H1 (cell line): ENCODE results near the gene DPYSL3. TPM values are rescaled to one million over a fixed set of nuclear protein-coding genes. Genes with fewer than 3 reads are reported as not detected.
A peak's percentile ranks its signal among the peaks of the same experiment; 100 is the strongest.

ENCODE experiments used
- CBX5 ChIP-seq: fragments of 300-800, 300-1000 bp; sonication (generic); IDR thresholded peaks from 2 replicates; pipeline ENCODE4 v1.7.1; 2016; ENCODE audit warnings: antibody characterized with exemption, low read length, low read depth
- CTCF ChIP-seq, 3 experiments: IDR thresholded peaks; 1 replicate in 2 of 3; 2 replicates in 1 of 3; pipeline versions ENCODE4 v1.5.1 to v1.6.1; 2011; ENCODE audit warnings: low read length in 3 of 3, mild to moderate bottlenecking in 3 of 3, inconsistent platforms in 2 of 3, low read depth in 1 of 3, moderate library complexity in 1 of 3; ENCODE audit not compliant: insufficient read depth in 1 of 3; ENCODE audit errors: control extremely low read depth in 1 of 3
- EP300 ChIP-seq, 2 experiments: IDR thresholded peaks; 1 replicate in 1 of 2; 2 replicates in 1 of 2; pipeline ENCODE4 v1.6.1; 2011 to 2012; ENCODE audit warnings: low read depth in 2 of 2, low read length in 2 of 2, mild to moderate bottlenecking in 2 of 2, borderline replicate concordance in 1 of 2, inconsistent platforms in 1 of 2, moderate library complexity in 1 of 2
- JUND ChIP-seq: IDR thresholded peaks from 2 replicates; pipeline ENCODE4 v1.6.1; 2011; ENCODE audit warnings: mild to moderate bottlenecking, improper control_type of control experiment, low read length
- NANOG ChIP-seq: IDR thresholded peaks from 2 replicates; pipeline ENCODE4 v1.6.1; 2011; ENCODE audit warnings: low read length, low read depth, mild to moderate bottlenecking, inconsistent platforms; ENCODE audit not compliant: insufficient read depth, poor library complexity, severe bottlenecking
- POLR2AphosphoS5 ChIP-seq: IDR thresholded peaks from 2 replicates; pipeline ENCODE4 v1.6.1; 2011; ENCODE audit warnings: low read depth, low read length
- POU5F1 ChIP-seq: IDR thresholded peaks from 2 replicates; pipeline ENCODE4 v1.6.1; 2011; ENCODE audit warnings: low read depth, mild to moderate bottlenecking, low read length, moderate library complexity
- RBBP5 ChIP-seq: IDR thresholded peaks from 2 replicates; pipeline ENCODE4 v1.7.1; 2012; ENCODE audit warnings: low read depth, mild to moderate bottlenecking, inconsistent platforms, low read length, moderate library complexity, borderline replicate concordance
- SRF ChIP-seq: IDR thresholded peaks from 2 replicates; pipeline ENCODE4 v1.6.1; 2011; ENCODE audit warnings: mild to moderate bottlenecking, low read depth, low read length, moderate library complexity
- SUZ12 ChIP-seq: fragments of 200-600 bp; sonication (generic); IDR thresholded peaks from 2 replicates; pipeline ENCODE4 v1.6.1; 2012; ENCODE audit warnings: mild to moderate bottlenecking, inconsistent platforms, low read length, moderate library complexity, mixed read lengths
- TAF1 ChIP-seq: IDR thresholded peaks from 2 replicates; pipeline ENCODE4 v1.6.1; 2011; ENCODE audit warnings: mild to moderate bottlenecking, low read depth, low read length
- TBP ChIP-seq: IDR thresholded peaks from 2 replicates; pipeline ENCODE4 v1.6.1; 2011; ENCODE audit warnings: low read depth, low read length, improper control_type of control experiment
- YY1 ChIP-seq: IDR thresholded peaks from 2 replicates; pipeline ENCODE4 v1.6.1; 2011; ENCODE audit warnings: low read depth, mild to moderate bottlenecking, low read length
- polyA plus RNA-seq, 7 experiments: library from polyadenylated mRNA; depleted of rRNA in 3 of 7; stranded (reverse) in 5 of 7; unstranded in 2 of 7; fragments of >200 nt in 5 of 7; fragments of 200-250 nt in 2 of 7; gene quantifications; 1 replicate in 5 of 7; 2 replicates in 1 of 7; 4 replicates in 1 of 7; pipeline versions ENCODE4 v1.2.1 to v1.2.3, GENCODE V29; 2011 to 2013; ENCODE audit warnings: missing spikeins in 2 of 7, mixed read lengths in 2 of 7
- total RNA-seq: library from RNA; stranded (reverse); fragmentation: NEBNext Ultra II Directional; extraction: Animal tissue kit (Norgen Biotek cat#: 25700); gene quantifications from 2 replicates; pipeline ENCODE4 v1.2.1, GENCODE V29; 2021

DPYSL3 gene
- total and polyA plus RNA-seq, 2 of the 8 experiments (the other 6 are each of a cell fraction or from before 2014, with no cell fraction given): 268 to 387 TPM

GRCh38 chr5:147558826-147559225, 49.0 kb upstream of the DPYSL3 start (continued):
- no peak for TF ChIP-seq POU5F1
- no peak for TF ChIP-seq TBP
- no peak for TF ChIP-seq RBBP5
- TF ChIP-seq JUND: no peak
- no peak for TF ChIP-seq TAF1
- TF ChIP-seq SRF: no peak
- TF ChIP-seq SUZ12: no peak
- TF ChIP-seq EP300 (IDR thresholded peaks at IDR 0.05; ENCODE audit: borderline replicate concordance in 1 of 2, low read depth in 2 of 2, low read length in 2 of 2): no peak
- no peak for TF ChIP-seq POLR2AphosphoS5
- peak; percentile 59 to 83 (median 70) for TF ChIP-seq CTCF (IDR thresholded peaks at IDR 0.05; ENCODE audit: control extremely low read depth in 1 of 3, insufficient read depth in 1 of 3, low read depth in 1 of 3, low read length in 3 of 3)
- TF ChIP-seq YY1: no peak
- no peak for TF ChIP-seq NANOG
- no peak for TF ChIP-seq CBX5
